ENCODE results near the gene PTCD2.

Gene PTCD2

DNA sequence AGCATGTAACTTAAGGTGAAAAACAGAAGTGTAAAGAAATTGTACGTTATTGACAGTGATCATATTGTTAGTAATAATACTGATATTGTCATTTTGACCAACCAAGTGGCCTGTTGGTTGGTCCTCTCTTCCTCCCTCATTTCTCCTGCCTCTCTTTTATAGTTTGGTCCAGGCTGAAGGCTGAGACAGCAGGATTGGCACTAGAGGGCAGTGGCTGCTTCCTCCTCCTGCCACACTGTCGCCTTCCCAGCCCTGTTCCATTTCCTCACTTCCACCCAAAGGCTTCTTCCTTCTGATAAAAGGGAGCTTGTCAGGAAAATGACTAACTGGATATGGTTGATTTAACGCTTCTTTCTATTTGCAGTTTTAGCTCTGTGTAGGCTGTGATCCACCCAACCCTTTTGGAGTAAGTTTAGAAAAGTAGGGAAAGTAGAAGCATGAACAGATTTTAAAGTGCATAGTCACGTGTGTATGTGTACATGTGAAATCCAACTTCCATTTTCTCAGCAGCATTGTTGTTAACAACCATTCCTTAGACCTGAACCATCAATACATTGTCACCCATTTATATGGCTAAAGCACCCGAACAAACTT is 35.6 kb downstream of the PTCD2 start:
- peak; percentile 91 for ATAC-seq
- TF ChIP-seq, protein P1, sequence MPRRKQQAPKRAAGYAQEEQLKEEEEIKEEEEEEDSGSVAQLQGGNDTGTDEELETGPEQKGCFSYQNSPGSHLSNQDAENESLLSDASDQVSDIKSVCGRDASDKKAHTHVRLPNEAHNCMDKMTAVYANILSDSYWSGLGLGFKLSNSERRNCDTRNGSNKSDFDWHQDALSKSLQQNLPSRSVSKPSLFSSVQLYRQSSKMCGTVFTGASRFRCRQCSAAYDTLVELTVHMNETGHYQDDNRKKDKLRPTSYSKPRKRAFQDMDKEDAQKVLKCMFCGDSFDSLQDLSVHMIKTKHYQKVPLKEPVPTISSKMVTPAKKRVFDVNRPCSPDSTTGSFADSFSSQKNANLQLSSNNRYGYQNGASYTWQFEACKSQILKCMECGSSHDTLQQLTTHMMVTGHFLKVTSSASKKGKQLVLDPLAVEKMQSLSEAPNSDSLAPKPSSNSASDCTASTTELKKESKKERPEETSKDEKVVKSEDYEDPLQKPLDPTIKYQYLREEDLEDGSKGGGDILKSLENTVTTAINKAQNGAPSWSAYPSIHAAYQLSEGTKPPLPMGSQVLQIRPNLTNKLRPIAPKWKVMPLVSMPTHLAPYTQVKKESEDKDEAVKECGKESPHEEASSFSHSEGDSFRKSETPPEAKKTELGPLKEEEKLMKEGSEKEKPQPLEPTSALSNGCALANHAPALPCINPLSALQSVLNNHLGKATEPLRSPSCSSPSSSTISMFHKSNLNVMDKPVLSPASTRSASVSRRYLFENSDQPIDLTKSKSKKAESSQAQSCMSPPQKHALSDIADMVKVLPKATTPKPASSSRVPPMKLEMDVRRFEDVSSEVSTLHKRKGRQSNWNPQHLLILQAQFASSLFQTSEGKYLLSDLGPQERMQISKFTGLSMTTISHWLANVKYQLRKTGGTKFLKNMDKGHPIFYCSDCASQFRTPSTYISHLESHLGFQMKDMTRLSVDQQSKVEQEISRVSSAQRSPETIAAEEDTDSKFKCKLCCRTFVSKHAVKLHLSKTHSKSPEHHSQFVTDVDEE (CRISPR knock-in tag; IDR thresholded peaks at IDR 0.05), result no peak
- no peak for TF ChIP-seq ZNF70 (CRISPR knock-in tag; IDR thresholded peaks at IDR 0.05)
- no peak for TF ChIP-seq ISL1 (CRISPR knock-in tag; IDR thresholded peaks at IDR 0.05)
- no peak for TF ChIP-seq PPARA (CRISPR knock-in tag; IDR thresholded peaks at IDR 0.05; ENCODE audit: borderline replicate concordance)
- no peak for TF ChIP-seq TCF4 (CRISPR knock-in tag; IDR thresholded peaks at IDR 0.05; ENCODE audit: borderline replicate concordance)
- no peak for TF ChIP-seq OSR1 (CRISPR knock-in tag; IDR thresholded peaks at IDR 0.05)
- no peak for TF ChIP-seq ZFP3 (CRISPR knock-in tag; IDR thresholded peaks at IDR 0.05)
- TF ChIP-seq, protein P2, sequence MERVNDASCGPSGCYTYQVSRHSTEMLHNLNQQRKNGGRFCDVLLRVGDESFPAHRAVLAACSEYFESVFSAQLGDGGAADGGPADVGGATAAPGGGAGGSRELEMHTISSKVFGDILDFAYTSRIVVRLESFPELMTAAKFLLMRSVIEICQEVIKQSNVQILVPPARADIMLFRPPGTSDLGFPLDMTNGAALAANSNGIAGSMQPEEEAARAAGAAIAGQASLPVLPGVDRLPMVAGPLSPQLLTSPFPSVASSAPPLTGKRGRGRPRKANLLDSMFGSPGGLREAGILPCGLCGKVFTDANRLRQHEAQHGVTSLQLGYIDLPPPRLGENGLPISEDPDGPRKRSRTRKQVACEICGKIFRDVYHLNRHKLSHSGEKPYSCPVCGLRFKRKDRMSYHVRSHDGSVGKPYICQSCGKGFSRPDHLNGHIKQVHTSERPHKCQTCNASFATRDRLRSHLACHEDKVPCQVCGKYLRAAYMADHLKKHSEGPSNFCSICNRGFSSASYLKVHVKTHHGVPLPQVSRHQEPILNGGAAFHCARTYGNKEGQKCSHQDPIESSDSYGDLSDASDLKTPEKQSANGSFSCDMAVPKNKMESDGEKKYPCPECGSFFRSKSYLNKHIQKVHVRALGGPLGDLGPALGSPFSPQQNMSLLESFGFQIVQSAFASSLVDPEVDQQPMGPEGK (CRISPR knock-in tag; IDR thresholded peaks at IDR 0.05; ENCODE audit: borderline replicate concordance), result no peak
- no peak for TF ChIP-seq BACH2 (CRISPR knock-in tag; IDR thresholded peaks at IDR 0.05; ENCODE audit: borderline replicate concordance)
- TF ChIP-seq GLIS3 (CRISPR knock-in tag; IDR thresholded peaks at IDR 0.05), result no peak
- TF ChIP-seq, protein P3, sequence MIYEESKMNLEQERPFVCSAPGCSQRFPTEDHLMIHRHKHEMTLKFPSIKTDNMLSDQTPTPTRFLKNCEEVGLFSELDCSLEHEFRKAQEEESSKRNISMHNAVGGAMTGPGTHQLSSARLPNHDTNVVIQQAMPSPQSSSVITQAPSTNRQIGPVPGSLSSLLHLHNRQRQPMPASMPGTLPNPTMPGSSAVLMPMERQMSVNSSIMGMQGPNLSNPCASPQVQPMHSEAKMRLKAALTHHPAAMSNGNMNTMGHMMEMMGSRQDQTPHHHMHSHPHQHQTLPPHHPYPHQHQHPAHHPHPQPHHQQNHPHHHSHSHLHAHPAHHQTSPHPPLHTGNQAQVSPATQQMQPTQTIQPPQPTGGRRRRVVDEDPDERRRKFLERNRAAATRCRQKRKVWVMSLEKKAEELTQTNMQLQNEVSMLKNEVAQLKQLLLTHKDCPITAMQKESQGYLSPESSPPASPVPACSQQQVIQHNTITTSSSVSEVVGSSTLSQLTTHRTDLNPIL (CRISPR knock-in tag; IDR thresholded peaks at IDR 0.05; ENCODE audit: low read depth), result no peak
- TF ChIP-seq RARB (CRISPR knock-in tag; IDR thresholded peaks at IDR 0.05), result no peak
- TF ChIP-seq ZNF8 (CRISPR knock-in tag; IDR thresholded peaks at IDR 0.05), result no peak
- no peak for TF ChIP-seq ZC3H10 (CRISPR knock-in tag; IDR thresholded peaks at IDR 0.05)
- no peak for TF ChIP-seq ZFP30 (CRISPR knock-in tag; IDR thresholded peaks at IDR 0.05)
- TF ChIP-seq ARNTL (CRISPR knock-in tag; IDR thresholded peaks at IDR 0.05; ENCODE audit: borderline replicate concordance, low read depth), result no peak
- TF ChIP-seq SNAI2 (CRISPR knock-in tag; IDR thresholded peaks at IDR 0.05), result no peak
- no peak for TF ChIP-seq TOX (CRISPR knock-in tag; IDR thresholded peaks at IDR 0.05; ENCODE audit: borderline replicate concordance)

DNA sequence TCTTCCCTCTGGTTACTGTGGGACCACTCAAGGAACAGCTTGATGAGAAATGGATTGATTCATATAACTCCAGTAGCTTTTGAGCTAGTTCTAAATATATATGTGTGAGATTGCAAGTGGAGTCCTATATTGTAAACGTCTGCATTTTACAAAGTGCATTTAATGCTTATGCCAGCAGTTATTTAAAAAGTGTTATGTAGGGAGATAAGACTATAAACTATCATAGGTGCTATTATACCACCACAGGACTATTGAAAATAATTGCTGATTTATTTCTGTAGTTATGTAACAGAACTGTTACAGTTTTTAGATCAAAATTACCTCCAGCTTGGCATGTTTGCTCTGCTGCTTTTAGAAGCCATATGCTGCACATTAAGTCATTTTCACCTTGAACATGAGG is 36.2 kb downstream of the PTCD2 start:
- no peak for TF ChIP-seq BACH2 (CRISPR knock-in tag; IDR thresholded peaks at IDR 0.05; ENCODE audit: borderline replicate concordance)
- TF ChIP-seq, protein P3 (CRISPR knock-in tag; IDR thresholded peaks at IDR 0.05; ENCODE audit: low read depth), result no peak
- TF ChIP-seq, protein P2 (CRISPR knock-in tag; IDR thresholded peaks at IDR 0.05; ENCODE audit: borderline replicate concordance), result no peak
- TF ChIP-seq ZFP3 (CRISPR knock-in tag; IDR thresholded peaks at IDR 0.05), result no peak
- no peak for TF ChIP-seq ISL1 (CRISPR knock-in tag; IDR thresholded peaks at IDR 0.05)
- no peak for TF ChIP-seq ESRRG (CRISPR knock-in tag; IDR thresholded peaks at IDR 0.05)
- no peak for ATAC-seq

DNA sequence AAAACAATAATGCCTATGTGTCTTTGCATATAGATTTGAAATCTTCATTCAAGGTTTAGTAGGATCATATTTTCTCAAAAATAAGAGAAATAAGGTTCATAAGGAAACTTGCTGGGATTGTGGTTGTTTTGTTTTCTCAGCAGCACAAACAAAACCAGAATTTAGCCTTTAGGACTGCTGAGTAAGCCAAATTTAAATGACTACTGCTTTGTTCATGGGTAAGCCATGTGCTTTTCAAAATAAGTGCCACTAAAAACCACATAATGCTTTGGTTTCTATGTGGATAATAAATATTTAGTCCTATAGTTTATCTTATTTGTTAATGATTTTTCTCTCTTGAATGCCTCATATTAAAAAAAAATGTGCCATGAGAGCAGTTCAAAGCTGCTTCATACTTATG is 38.8 kb downstream of the PTCD2 start:
- no peak for ATAC-seq
- TF ChIP-seq ZFP3 (CRISPR knock-in tag; IDR thresholded peaks at IDR 0.05) (no peak), ZNF565 (CRISPR knock-in tag; conservative IDR thresholded peaks at IDR 0.05; ENCODE audit: low read depth) (no peak), TOX (CRISPR knock-in tag; IDR thresholded peaks at IDR 0.05; ENCODE audit: borderline replicate concordance) (no peak), SNAI2 (CRISPR knock-in tag; IDR thresholded peaks at IDR 0.05) (no peak), TCF4 (CRISPR knock-in tag; IDR thresholded peaks at IDR 0.05; ENCODE audit: borderline replicate concordance) (no peak), ZNF70 (CRISPR knock-in tag; IDR thresholded peaks at IDR 0.05) (no peak), ISL1 (CRISPR knock-in tag; IDR thresholded peaks at IDR 0.05) (no peak), CSDC2 (CRISPR knock-in tag; IDR thresholded peaks at IDR 0.05) (no peak), PPARA (CRISPR knock-in tag; IDR thresholded peaks at IDR 0.05; ENCODE audit: borderline replicate concordance) (no peak), RARB (CRISPR knock-in tag; IDR thresholded peaks at IDR 0.05) (no peak), GLIS3 (CRISPR knock-in tag; IDR thresholded peaks at IDR 0.05) (no peak), ARNTL (CRISPR knock-in tag; IDR thresholded peaks at IDR 0.05; ENCODE audit: borderline replicate concordance, low read depth) (no peak)
- TF ChIP-seq, protein P4, sequence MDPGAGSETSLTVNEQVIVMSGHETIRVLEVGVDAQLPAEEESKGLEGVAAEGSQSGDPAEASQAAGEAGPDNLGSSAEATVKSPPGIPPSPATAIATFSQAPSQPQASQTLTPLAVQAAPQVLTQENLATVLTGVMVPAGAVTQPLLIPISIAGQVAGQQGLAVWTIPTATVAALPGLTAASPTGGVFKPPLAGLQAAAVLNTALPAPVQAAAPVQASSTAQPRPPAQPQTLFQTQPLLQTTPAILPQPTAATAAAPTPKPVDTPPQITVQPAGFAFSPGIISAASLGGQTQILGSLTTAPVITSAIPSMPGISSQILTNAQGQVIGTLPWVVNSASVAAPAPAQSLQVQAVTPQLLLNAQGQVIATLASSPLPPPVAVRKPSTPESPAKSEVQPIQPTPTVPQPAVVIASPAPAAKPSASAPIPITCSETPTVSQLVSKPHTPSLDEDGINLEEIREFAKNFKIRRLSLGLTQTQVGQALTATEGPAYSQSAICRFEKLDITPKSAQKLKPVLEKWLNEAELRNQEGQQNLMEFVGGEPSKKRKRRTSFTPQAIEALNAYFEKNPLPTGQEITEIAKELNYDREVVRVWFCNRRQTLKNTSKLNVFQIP (CRISPR knock-in tag; IDR thresholded peaks at IDR 0.05; ENCODE audit: borderline replicate concordance, low read depth), result no peak
- TF ChIP-seq, protein P3 (CRISPR knock-in tag; IDR thresholded peaks at IDR 0.05; ENCODE audit: low read depth), result no peak
- TF ChIP-seq, protein P5, sequence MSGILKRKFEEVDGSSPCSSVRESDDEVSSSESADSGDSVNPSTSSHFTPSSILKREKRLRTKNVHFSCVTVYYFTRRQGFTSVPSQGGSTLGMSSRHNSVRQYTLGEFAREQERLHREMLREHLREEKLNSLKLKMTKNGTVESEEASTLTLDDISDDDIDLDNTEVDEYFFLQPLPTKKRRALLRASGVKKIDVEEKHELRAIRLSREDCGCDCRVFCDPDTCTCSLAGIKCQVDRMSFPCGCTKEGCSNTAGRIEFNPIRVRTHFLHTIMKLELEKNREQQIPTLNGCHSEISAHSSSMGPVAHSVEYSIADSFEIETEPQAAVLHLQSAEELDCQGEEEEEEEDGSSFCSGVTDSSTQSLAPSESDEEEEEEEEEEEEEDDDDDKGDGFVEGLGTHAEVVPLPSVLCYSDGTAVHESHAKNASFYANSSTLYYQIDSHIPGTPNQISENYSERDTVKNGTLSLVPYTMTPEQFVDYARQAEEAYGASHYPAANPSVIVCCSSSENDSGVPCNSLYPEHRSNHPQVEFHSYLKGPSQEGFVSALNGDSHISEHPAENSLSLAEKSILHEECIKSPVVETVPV (CRISPR knock-in tag; IDR thresholded peaks at IDR 0.05), result no peak
